ENCODE measurements around the gene OR7G1.

DNA sequence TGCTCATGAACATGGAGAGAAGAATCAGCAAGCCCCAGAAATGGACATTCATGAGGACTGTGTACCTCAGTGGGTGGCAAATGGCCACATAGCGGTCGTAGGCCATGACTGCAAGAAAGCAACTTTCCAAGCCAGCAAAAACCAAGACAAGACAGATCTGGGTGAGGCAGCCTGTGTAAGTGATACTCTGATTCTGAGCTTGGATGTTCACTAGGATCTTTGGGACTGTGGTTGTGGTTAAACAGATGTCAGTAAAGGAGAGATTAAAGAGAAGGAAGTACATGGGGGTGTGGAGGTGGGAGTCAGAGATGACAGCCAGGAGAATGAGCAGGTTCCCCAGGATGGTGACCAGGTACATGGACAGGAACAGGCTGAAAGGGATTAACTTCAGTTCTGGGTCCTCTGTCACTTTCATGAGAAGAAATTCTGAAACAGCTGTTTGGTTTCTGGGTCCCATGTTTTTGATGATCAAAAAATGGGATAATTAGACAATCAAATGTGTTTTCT is at the start of gene OR7G1:
- TF ChIP-seq CTCF (conservative IDR thresholded peaks at IDR 0.05; ENCODE audit: low read depth, low read length) (no peak), EZH2 (IDR thresholded peaks at IDR 0.05; ENCODE audit: borderline replicate concordance, low read depth, low read length, poor library complexity, severe bottlenecking) (no peak)
